Liver (tissue), 9 donors: Measurements from ENCODE around the gene SPINK1. TPM values are rescaled to one million over a fixed set of nuclear protein-coding genes. Genes with fewer than 3 reads are reported as not detected.

Source experiments
- DNase-seq: peaks from one replicate; pipeline ENCODE4 v3.0.0-alpha.2; 2017; ENCODE audit warnings: low spot score
- H3K27ac ChIP-seq, 2 donors: one replicate each; pipeline ENCODE4 v1.7.0; 2013; ENCODE audit warnings: inconsistent platforms in 2 of 2, low read length in 2 of 2, control low read depth in 1 of 2, low read depth in 1 of 2, mild to moderate bottlenecking in 1 of 2
- H3K27me3 ChIP-seq, 4 donors: one replicate each; pipeline versions ENCODE4 v1.6.1 to v1.7.0; 2013; ENCODE audit warnings: low read length in 3 of 4, inconsistent platforms in 1 of 4, mild to moderate bottlenecking in 1 of 4, moderate library complexity in 1 of 4; ENCODE audit not compliant: control insufficient read depth in 4 of 4, insufficient read depth in 4 of 4
- H3K36me3 ChIP-seq, 4 donors: one replicate each; pipeline versions ENCODE4 v1.6.1 to v1.7.0; 2013; ENCODE audit warnings: low read length in 3 of 4, mild to moderate bottlenecking in 3 of 4, low read depth in 1 of 4, moderate library complexity in 1 of 4; ENCODE audit not compliant: control insufficient read depth in 4 of 4, insufficient read depth in 3 of 4
- H3K4me1 ChIP-seq, 4 donors: one replicate each; pipeline versions ENCODE4 v1.6.1 to v1.7.0; 2013; ENCODE audit warnings: low read length in 3 of 4, mild to moderate bottlenecking in 3 of 4, moderate library complexity in 1 of 4; ENCODE audit not compliant: control insufficient read depth in 4 of 4, insufficient read depth in 4 of 4
- H3K4me3 ChIP-seq, 3 donors: one replicate each; pipeline versions ENCODE4 v1.6.1 to v1.7.0; 2013; ENCODE audit warnings: low read length in 3 of 3, control low read depth in 1 of 3, low read depth in 1 of 3, mild to moderate bottlenecking in 1 of 3
- H3K9ac ChIP-seq, 2 donors: one replicate each; pipeline ENCODE4 v1.7.0; 2013; ENCODE audit warnings: low read length in 2 of 2, mild to moderate bottlenecking in 2 of 2, moderate library complexity in 2 of 2, control low read depth in 1 of 2, low read depth in 1 of 2
- H3K9me3 ChIP-seq, 4 donors: one replicate each; pipeline versions ENCODE4 v1.6.1 to v1.7.0; 2013; ENCODE audit warnings: low read length in 3 of 4; ENCODE audit not compliant: control insufficient read depth in 4 of 4
- CTCF ChIP-seq: fragments of 150-350 bp; IDR thresholded peaks from 2 replicates; pipeline ENCODE4 v1.5.1; 2017; ENCODE audit warnings: improper control_type of control experiment, low read depth, low read length; ENCODE audit not compliant: missing input control
- FOXA2 ChIP-seq: IDR thresholded peaks from 2 replicates; pipeline ENCODE4 v1.6.1; 2016; ENCODE audit warnings: antibody characterized with exemption
- GABPA ChIP-seq, 2 donors: IDR thresholded peaks in 1 of 2; conservative IDR thresholded peaks in 1 of 2; 2 replicates each; pipeline ENCODE4 v1.6.1; 2016; ENCODE audit warnings: antibody characterized with exemption in 2 of 2, mild to moderate bottlenecking in 1 of 2, moderate library complexity in 1 of 2
- HNF4A ChIP-seq, 2 donors: conservative IDR thresholded peaks; 2 replicates each; pipeline ENCODE4 v1.6.1; 2016; ENCODE audit warnings: antibody characterized with exemption in 2 of 2, mild to moderate bottlenecking in 2 of 2
- NR2F2 ChIP-seq: IDR thresholded peaks from 2 replicates; pipeline ENCODE4 v1.6.1; 2016; ENCODE audit warnings: antibody characterized with exemption
- RXRA ChIP-seq, 2 donors: IDR thresholded peaks; 2 replicates each; pipeline ENCODE4 v1.6.1; 2017 to 2018; ENCODE audit warnings: antibody characterized with exemption in 2 of 2, mild to moderate bottlenecking in 1 of 2
- SP1 ChIP-seq: IDR thresholded peaks from 2 replicates; pipeline ENCODE4 v1.6.1; 2018; ENCODE audit warnings: antibody characterized with exemption, mild to moderate bottlenecking
- ZBTB33 ChIP-seq: IDR thresholded peaks from 2 replicates; pipeline ENCODE4 v1.6.1; 2016; ENCODE audit warnings: antibody characterized with exemption
- WGBS: extraction: QIAGEN DNeasy Blood & Tissue Kit; methylation state at CpG from one replicate; pipeline ENCODE4 v1.1.7; 2013; 5-methylcytosine and 5-hydroxymethylcytosine counted together
- polyA plus RNA-seq, 2 donors: library from polyadenylated mRNA; stranded (reverse) in 1 of 2; unstranded in 1 of 2; fragments of 200-250 nt in 1 of 2; fragments of >200 nt in 1 of 2; fragmentation: Nextera tagmentation in 1 of 2; extraction: Ambion mirVana in 1 of 2; gene quantifications; one replicate each; pipeline versions ENCODE4 v1.2.1 to v1.2.3, GENCODE V29; 2013 to 2015
- total RNA-seq, 2 donors: library from RNA; depleted of rRNA; stranded (reverse); fragments of >200 nt; gene quantifications; one replicate each; pipeline ENCODE4 v1.2.3, GENCODE V29; 2014
- TF ChIP-seq, protein P1 (sequence below): IDR thresholded peaks from 2 replicates; pipeline ENCODE4 v1.6.1; 2016; ENCODE audit warnings: antibody characterized with exemption, mild to moderate bottlenecking
- donor health status: healthy.
- donor health status: healthy.
- donor health status: healthy.
- donor health status: healthy.
- donor health status: healthy.

The SPINK1 gene
- total and polyA plus RNA-seq, 4 donors: 0.33 to 2,026 (median 116) TPM

DNA sequence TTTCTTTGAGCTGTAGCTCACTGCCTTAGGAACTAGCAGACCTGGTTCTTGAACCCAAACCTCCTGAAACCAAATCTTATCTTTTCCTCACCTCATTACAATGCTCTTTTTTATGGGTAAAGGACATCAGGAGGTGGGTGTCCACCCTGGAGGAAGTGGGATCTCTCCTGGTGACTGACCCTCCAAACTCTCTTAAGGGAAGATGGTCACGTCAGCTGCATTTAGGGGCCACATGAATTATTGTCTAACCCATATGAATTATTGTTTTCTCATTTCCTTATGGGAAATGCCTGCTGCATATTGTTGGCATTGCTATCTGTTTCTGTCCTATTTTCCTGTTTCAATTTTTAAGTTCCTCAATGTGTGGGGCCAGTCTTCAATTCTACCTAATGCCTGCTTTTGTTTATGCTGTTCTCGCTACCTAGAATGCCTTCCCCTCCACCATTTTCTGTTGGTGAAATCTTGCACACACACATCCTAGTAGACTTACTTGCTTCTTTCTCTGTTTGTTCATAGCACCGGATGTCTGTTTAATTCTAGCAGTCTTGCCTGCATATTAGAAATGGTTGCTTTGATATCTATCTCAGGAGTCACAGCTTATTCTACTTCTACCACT is 22.0 kb upstream of the SPINK1 start:
- Histone ChIP-seq H3K27me3 (no peaks in the 10 kb centered on the region), H3K9me3 (no peaks in the 10 kb centered on the region), H3K36me3 (no peaks in the 10 kb centered on the region), H3K4me1 (no peaks in the 10 kb centered on the region), H3K27ac (no peak overlapping the region), H3K9ac (no peak overlapping the region), H3K4me3 (no peak overlapping the region)
- 71% methylated on average over 3 of the region's 3 CpGs for WGBS
- DNase-seq: no peak
- no peak for TF ChIP-seq ZBTB33
- TF ChIP-seq HNF4A (conservative IDR thresholded peaks at IDR 0.05): no peak
- TF ChIP-seq NR2F2: no peak

GRCh38 chr5:147852365-147852764 is 20.9 kb upstream of the SPINK1 start:
- TF ChIP-seq FOXA2 (no peak), RXRA (IDR thresholded peaks at IDR 0.05) (no peak), ZBTB33 (no peak), HNF4A (conservative IDR thresholded peaks at IDR 0.05) (no peak), SP1 (no peak), GABPA (IDR thresholded peaks at IDR 0.05 in 1 of 2, conservative IDR thresholded peaks at IDR 0.05 in 1 of 2) (no peak), CTCF (no peak)
- TF ChIP-seq, protein P1, sequence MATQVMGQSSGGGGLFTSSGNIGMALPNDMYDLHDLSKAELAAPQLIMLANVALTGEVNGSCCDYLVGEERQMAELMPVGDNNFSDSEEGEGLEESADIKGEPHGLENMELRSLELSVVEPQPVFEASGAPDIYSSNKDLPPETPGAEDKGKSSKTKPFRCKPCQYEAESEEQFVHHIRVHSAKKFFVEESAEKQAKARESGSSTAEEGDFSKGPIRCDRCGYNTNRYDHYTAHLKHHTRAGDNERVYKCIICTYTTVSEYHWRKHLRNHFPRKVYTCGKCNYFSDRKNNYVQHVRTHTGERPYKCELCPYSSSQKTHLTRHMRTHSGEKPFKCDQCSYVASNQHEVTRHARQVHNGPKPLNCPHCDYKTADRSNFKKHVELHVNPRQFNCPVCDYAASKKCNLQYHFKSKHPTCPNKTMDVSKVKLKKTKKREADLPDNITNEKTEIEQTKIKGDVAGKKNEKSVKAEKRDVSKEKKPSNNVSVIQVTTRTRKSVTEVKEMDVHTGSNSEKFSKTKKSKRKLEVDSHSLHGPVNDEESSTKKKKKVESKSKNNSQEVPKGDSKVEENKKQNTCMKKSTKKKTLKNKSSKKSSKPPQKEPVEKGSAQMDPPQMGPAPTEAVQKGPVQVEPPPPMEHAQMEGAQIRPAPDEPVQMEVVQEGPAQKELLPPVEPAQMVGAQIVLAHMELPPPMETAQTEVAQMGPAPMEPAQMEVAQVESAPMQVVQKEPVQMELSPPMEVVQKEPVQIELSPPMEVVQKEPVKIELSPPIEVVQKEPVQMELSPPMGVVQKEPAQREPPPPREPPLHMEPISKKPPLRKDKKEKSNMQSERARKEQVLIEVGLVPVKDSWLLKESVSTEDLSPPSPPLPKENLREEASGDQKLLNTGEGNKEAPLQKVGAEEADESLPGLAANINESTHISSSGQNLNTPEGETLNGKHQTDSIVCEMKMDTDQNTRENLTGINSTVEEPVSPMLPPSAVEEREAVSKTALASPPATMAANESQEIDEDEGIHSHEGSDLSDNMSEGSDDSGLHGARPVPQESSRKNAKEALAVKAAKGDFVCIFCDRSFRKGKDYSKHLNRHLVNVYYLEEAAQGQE: no peak
- H3K27me3 ChIP-seq: no peaks in the 10 kb centered on the region
- no peak overlapping the region for H3K4me3 ChIP-seq
- no peak overlapping the region for H3K9ac ChIP-seq
- no peaks in the 10 kb centered on the region for H3K9me3 ChIP-seq
- H3K27ac ChIP-seq: no peak overlapping the region
- no peak for DNase-seq
- WGBS: 77% methylated on average over 3 of the region's 3 CpGs
- no peaks in the 10 kb centered on the region for H3K36me3 ChIP-seq
- no peaks in the 10 kb centered on the region for H3K4me1 ChIP-seq
